ENCODE data around the gene ARID1A.

GRCh38 chr1:26824731-26825130 lies 128.9 kb downstream of the ARID1A start:
- TF ChIP-seq CTCF (conservative IDR thresholded peaks at IDR 0.05 in 1 of 2, IDR thresholded peaks at IDR 0.05 in 1 of 2; ENCODE audit: extremely low read depth in 1 of 2, insufficient read depth in 1 of 2, low read depth in 1 of 2, low read length in 2 of 2) (no peak), EZH2 (IDR thresholded peaks at IDR 0.05; ENCODE audit: borderline replicate concordance, low read length) (no peak)
